ENCODE data around the gene SKIC3. TPM values are rescaled to one million over a fixed set of nuclear protein-coding genes. Genes with fewer than 3 reads are reported as not detected.

The SKIC3 gene
- polyA plus RNA-seq, 1 of the 3 experiments (the other 2 are of a cell fraction): 27.4 TPM

GRCh38 chr5:95554647-95555548 is at the start of gene SKIC3, which contains the start of gene ARSK (continued):
- TF ChIP-seq EZH2phosphoT487 (IDR thresholded peaks at IDR 0.05; ENCODE audit: borderline replicate concordance, low read depth) (no peak), SIN3A (IDR thresholded peaks at IDR 0.05; ENCODE audit: borderline replicate concordance, low read depth, low read length) (peak; percentile 61; the same call in 1 of the 2 replicates), TEAD4 (IDR thresholded peaks at IDR 0.05; ENCODE audit: borderline replicate concordance, insufficient read depth) (no peak), EP300 (IDR thresholded peaks at IDR 0.05; ENCODE audit: borderline replicate concordance in 1 of 2, low read depth in 1 of 2, low read length in 1 of 2) (0 out of 4 replicates have a peak, but pooled peaks of 1 of the 2 experiments have one; percentile 32), TAF1 (IDR thresholded peaks at IDR 0.05; ENCODE audit: borderline replicate concordance, low read depth, low read length) (peak; percentile 63; the same call in 1 of the 2 replicates), TCF12 (IDR thresholded peaks at IDR 0.05) (no peak), FOXM1 (IDR thresholded peaks at IDR 0.05; ENCODE audit: low read depth) (no peak)
- TF ChIP-seq, protein P1, sequence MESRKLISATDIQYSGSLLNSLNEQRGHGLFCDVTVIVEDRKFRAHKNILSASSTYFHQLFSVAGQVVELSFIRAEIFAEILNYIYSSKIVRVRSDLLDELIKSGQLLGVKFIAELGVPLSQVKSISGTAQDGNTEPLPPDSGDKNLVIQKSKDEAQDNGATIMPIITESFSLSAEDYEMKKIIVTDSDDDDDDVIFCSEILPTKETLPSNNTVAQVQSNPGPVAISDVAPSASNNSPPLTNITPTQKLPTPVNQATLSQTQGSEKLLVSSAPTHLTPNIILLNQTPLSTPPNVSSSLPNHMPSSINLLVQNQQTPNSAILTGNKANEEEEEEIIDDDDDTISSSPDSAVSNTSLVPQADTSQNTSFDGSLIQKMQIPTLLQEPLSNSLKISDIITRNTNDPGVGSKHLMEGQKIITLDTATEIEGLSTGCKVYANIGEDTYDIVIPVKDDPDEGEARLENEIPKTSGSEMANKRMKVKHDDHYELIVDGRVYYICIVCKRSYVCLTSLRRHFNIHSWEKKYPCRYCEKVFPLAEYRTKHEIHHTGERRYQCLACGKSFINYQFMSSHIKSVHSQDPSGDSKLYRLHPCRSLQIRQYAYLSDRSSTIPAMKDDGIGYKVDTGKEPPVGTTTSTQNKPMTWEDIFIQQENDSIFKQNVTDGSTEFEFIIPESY (IDR thresholded peaks at IDR 0.05; ENCODE audit: borderline replicate concordance, low read depth): peak; percentile 75
- TF ChIP-seq, protein P2, sequence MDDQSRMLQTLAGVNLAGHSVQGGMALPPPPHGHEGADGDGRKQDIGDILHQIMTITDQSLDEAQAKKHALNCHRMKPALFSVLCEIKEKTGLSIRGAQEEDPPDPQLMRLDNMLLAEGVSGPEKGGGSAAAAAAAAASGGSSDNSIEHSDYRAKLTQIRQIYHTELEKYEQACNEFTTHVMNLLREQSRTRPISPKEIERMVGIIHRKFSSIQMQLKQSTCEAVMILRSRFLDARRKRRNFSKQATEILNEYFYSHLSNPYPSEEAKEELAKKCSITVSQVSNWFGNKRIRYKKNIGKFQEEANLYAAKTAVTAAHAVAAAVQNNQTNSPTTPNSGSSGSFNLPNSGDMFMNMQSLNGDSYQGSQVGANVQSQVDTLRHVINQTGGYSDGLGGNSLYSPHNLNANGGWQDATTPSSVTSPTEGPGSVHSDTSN (IDR thresholded peaks at IDR 0.05): peak; percentile 76

GRCh38 chr5:95600557-95600956 is 45.8 kb upstream of the SKIC3 start:
- H3K27me3 ChIP-seq (ENCODE audit: insufficient read depth): no peaks in the 10 kb centered on the region
- H3K9me2 ChIP-seq: no peaks in the 10 kb centered on the region
- H3F3A ChIP-seq (replicated peaks; ENCODE audit: insufficient read depth): peaks cover 9% of the 10 kb centered on the region
- TF ChIP-seq, protein P1 (IDR thresholded peaks at IDR 0.05; ENCODE audit: borderline replicate concordance, low read depth): no peak
- TF ChIP-seq MEF2A (IDR thresholded peaks at IDR 0.05; ENCODE audit: borderline replicate concordance, low read depth) (peak; percentile 47; the same call in 1 of the 2 replicates), USF2 (IDR thresholded peaks at IDR 0.05; ENCODE audit: borderline replicate concordance, low read depth, low read length) (no peak), CHD2 (IDR thresholded peaks at IDR 0.05; ENCODE audit: low read length, partially characterized antibody) (no peak)
- ChIA-PET POLR2A (no interaction called here), CTCF (no interaction called here)
- no peak overlapping the region for H3K4me2 ChIP-seq
- no peaks in the 10 kb centered on the region for H3K79me2 ChIP-seq (ENCODE audit: insufficient read depth)
- H3K4me3 ChIP-seq (ENCODE audit: low read depth in 2 of 2, low read length in 1 of 2): no peak overlapping the region
- no peak for DNase-seq
- H3K9ac ChIP-seq: no peak overlapping the region
- H3K9me3 ChIP-seq: no peaks in the 10 kb centered on the region
- no peak overlapping the region for H2AFZ ChIP-seq (ENCODE audit: low read depth)
- H4K20me1 ChIP-seq (ENCODE audit: insufficient read depth): no peaks in the 10 kb centered on the region
- H3K4me1 ChIP-seq (ENCODE audit: control insufficient read depth in 1 of 2, insufficient read depth in 2 of 2, low read depth in 1 of 2, low read length in 1 of 2): no peaks in the 10 kb centered on the region
- H3K36me3 ChIP-seq (replicated peaks in 1 of 2; ENCODE audit: control insufficient read depth in 1 of 2, insufficient read depth in 2 of 2, low read length in 1 of 2): peaks cover 0 to 10% of the 10 kb centered on the region in 2 experiments
- H3K27ac ChIP-seq (ENCODE audit: low read depth in 2 of 2, low read length in 1 of 2): no peak overlapping the region
- 95% methylated on average over 1 of the region's 1 CpG for WGBS (ENCODE audit: low lambda C conversion rate)
